Endothelial cell of umbilical vein (primary cell): ENCODE measurements around the gene CDCP1. TPM values are rescaled to one million over a fixed set of nuclear protein-coding genes. Genes with fewer than 3 reads are reported as not detected.

Experiments
- Bru-seq: library from RNA; stranded (reverse); fragments of 400-500 nt; gene quantifications from one replicate; lab custom pipeline; 2021; lab: Mats Ljungman, UMichigan
- BruChase-seq, 2 experiments: library from RNA; stranded (reverse); fragments of 400-500 nt; gene quantifications; one replicate each; lab custom pipeline; 2021; lab: Mats Ljungman, UMichigan
- BruUV-seq: library from RNA; stranded (reverse); fragments of 400-500 nt; replicated peaks from 2 replicates; lab custom pipeline; 2021; lab: Mats Ljungman, UMichigan
- CTCF ChIA-PET: fragments of 300-600, 350-600 bp; sonication (Branson Sonifier 250); formaldehyde crosslinking; loops from one replicate; lab custom pipeline; 2021; ENCODE audit warnings: antibody characterized with exemption, inconsistent platforms; lab: Charles Lee
- POLR2A ChIA-PET: fragments of 300-600, 350-600 bp; sonication (Branson Sonifier 250); formaldehyde crosslinking; loops from one replicate; lab custom pipeline; 2021; ENCODE audit warnings: antibody characterized with exemption, inconsistent platforms; lab: Charles Lee
- DNase-seq: peaks from one replicate; pipeline ENCODE4 v3.0.0-alpha.2; 2011; ENCODE audit warnings: low read depth, low spot score
- FAIRE-seq: peaks from 2 replicates; lab custom pipeline; 2011; peaks lifted over from hg19 to GRCh38; lab: Jason Lieb, UNC
- H2AFZ ChIP-seq: 2 replicates; pipeline ENCODE4 v1.6.0; 2012; ENCODE audit warnings: low read depth, low read length, control low read depth, inconsistent platforms
- H3K27ac ChIP-seq: 2 replicates; pipeline ENCODE4 v1.5.1; 2011; ENCODE audit warnings: low read depth, mild to moderate bottlenecking, control low read depth, low read length, moderate library complexity; ENCODE audit not compliant: insufficient read depth
- H3K27me3 ChIP-seq, 2 experiments: 2 replicates each; pipeline versions ENCODE4 v1.6.0 to v1.6.1; 2011; ENCODE audit warnings: low read length in 2 of 2, mixed read lengths in 1 of 2; ENCODE audit not compliant: control insufficient read depth in 2 of 2, insufficient read depth in 2 of 2
- H3K36me3 ChIP-seq, 2 experiments: 2 replicates in 1 of 2; 3 replicates in 1 of 2; pipeline ENCODE4 v1.5.1; 2011; ENCODE audit warnings: low read length in 2 of 2, mild to moderate bottlenecking in 1 of 2, moderate library complexity in 1 of 2; ENCODE audit not compliant: control insufficient read depth in 2 of 2, insufficient read depth in 2 of 2; ENCODE audit errors: extremely low read depth in 1 of 2
- H3K4me1 ChIP-seq: 3 replicates; pipeline ENCODE4 v1.5.1; 2011; ENCODE audit warnings: mild to moderate bottlenecking, low read length; ENCODE audit not compliant: control insufficient read depth, insufficient read depth; ENCODE audit errors: extremely low read depth
- H3K4me2 ChIP-seq: 2 replicates; pipeline ENCODE4 v1.6.1; 2011; ENCODE audit warnings: low read length, control low read depth, mixed read lengths; ENCODE audit not compliant: insufficient read depth
- H3K4me3 ChIP-seq, 3 experiments: fragments of 200-600 bp in 1 of 3; sonication (generic), shearing (Covaris generic) in 1 of 3; replicated peaks in 1 of 3; 2 replicates each; pipeline ENCODE4 v1.5.1; 2011 to 2016; ENCODE audit warnings: control low read depth in 3 of 3, low read length in 3 of 3, mild to moderate bottlenecking in 2 of 3, inconsistent platforms in 1 of 3, low read depth in 1 of 3, moderate library complexity in 1 of 3; ENCODE audit not compliant: insufficient read depth in 1 of 3
- H3K79me2 ChIP-seq: 2 replicates; pipeline ENCODE4 v1.6.0; 2012; ENCODE audit warnings: low read length, inconsistent platforms; ENCODE audit not compliant: control insufficient read depth, insufficient read depth
- H3K9ac ChIP-seq: replicated peaks from 2 replicates; pipeline ENCODE3; 2011; ENCODE audit warnings: low read length, control low read depth; ENCODE audit not compliant: insufficient read depth; ENCODE audit errors: extremely low read depth
- H3K9me1 ChIP-seq: replicated peaks from 3 replicates; pipeline ENCODE4 v1.6.0; 2011; ENCODE audit warnings: mild to moderate bottlenecking, low read length; ENCODE audit not compliant: control insufficient read depth, insufficient read depth; ENCODE audit errors: extremely low read depth
- H3K9me3 ChIP-seq: replicated peaks from 2 replicates; pipeline ENCODE4 v1.5.1; 2012; ENCODE audit warnings: low read length, inconsistent platforms; ENCODE audit not compliant: control insufficient read depth, insufficient read depth
- H4K20me1 ChIP-seq: replicated peaks from 2 replicates; pipeline ENCODE3; 2011; ENCODE audit warnings: mild to moderate bottlenecking, low read length; ENCODE audit not compliant: control insufficient read depth, insufficient read depth; ENCODE audit errors: extremely low read depth
- EZH2 ChIP-seq: IDR thresholded peaks from 2 replicates; pipeline ENCODE4 v1.6.1; 2012; ENCODE audit warnings: borderline replicate concordance, low read depth, mild to moderate bottlenecking, moderate library complexity, low read length, inconsistent platforms; ENCODE audit not compliant: severe bottlenecking
- FOS ChIP-seq: IDR thresholded peaks from 2 replicates; pipeline ENCODE4 v1.6.1; 2011; ENCODE audit warnings: mild to moderate bottlenecking, low read length, moderate library complexity, borderline replicate concordance; ENCODE audit not compliant: insufficient read depth
- GATA2 ChIP-seq: IDR thresholded peaks from 2 replicates; pipeline ENCODE4 v1.7.0; 2011; ENCODE audit warnings: low read depth, mild to moderate bottlenecking, moderate library complexity, mixed read lengths, low read length; ENCODE audit not compliant: insufficient read length, insufficient read depth
- JUN ChIP-seq: IDR thresholded peaks from 2 replicates; pipeline ENCODE4 v1.6.1; 2011; ENCODE audit warnings: borderline replicate concordance, low read depth; ENCODE audit not compliant: insufficient read length, insufficient read depth
- MYC ChIP-seq: IDR thresholded peaks from one replicate; pipeline ENCODE4 v1.6.1; 2011; ENCODE audit warnings: mild to moderate bottlenecking, low read depth, low read length
- POLR2A ChIP-seq: IDR thresholded peaks from 2 replicates; pipeline ENCODE4 v1.6.1; 2012; ENCODE audit warnings: low read depth, mild to moderate bottlenecking, control low read depth, low read length
- POLR2AphosphoS5 ChIP-seq: IDR thresholded peaks from 2 replicates; pipeline ENCODE4 v1.6.1; 2012; ENCODE audit warnings: low read depth, mild to moderate bottlenecking, control low read depth, low read length, moderate library complexity; ENCODE audit not compliant: insufficient read depth
- dilution Hi-C: fragments of 300-500 bp; cut with MboI; formaldehyde crosslinking; loops from one replicate; pipeline ENCODE4 v1.15.0; 2019; ENCODE audit warnings: low sequenced_read_pairs; ENCODE audit not compliant: extremely low pct_ligation_motif_present
- intact Hi-C: fragments of 100-400 bp; cut with micrococcal nuclease; formaldehyde crosslinking; loops from one replicate; pipeline ENCODE4 v1.10.0; 2022
- long read RNA-seq: library from polyadenylated mRNA; stranded (forward); transcript quantifications from one replicate; pipeline ENCODE4 v2.0.0, GENCODE V29; 2021
- polyA minus RNA-seq, 3 experiments: library from RNA; depleted of rRNA, polyadenylated mRNA; stranded (reverse); fragments of >200 nt; gene quantifications; 1 replicate in 1 of 3; 2 replicates in 2 of 3; pipeline ENCODE4 v1.2.3, GENCODE V29; 2011
- polyA plus RNA-seq, 4 experiments: library from polyadenylated mRNA; depleted of rRNA in 3 of 4; stranded (reverse) in 3 of 4; unstranded in 1 of 4; fragments of >200 nt; gene quantifications; 2 replicates each; pipeline versions ENCODE4 v1.2.1 to v1.2.3, GENCODE V29; 2011 to 2012; ENCODE audit warnings: missing spikeins in 1 of 4
- total RNA-seq: library from RNA; stranded (reverse); gene quantifications from 2 replicates; pipeline ENCODE4 v1.2.3, GENCODE V29; 2021
- TF ChIP-seq, protein P1 (sequence below): IDR thresholded peaks from 2 replicates; pipeline ENCODE4 v1.6.1; 2011; ENCODE audit not compliant: insufficient read depth, insufficient read length
- TF ChIP-seq, protein P2 (sequence below), 2 donors: IDR thresholded peaks; 1 replicate in 1 of 2; 2 replicates in 1 of 2; pipeline ENCODE4 v1.5.1; 2011; ENCODE audit warnings: low read length in 2 of 2, mild to moderate bottlenecking in 2 of 2, moderate library complexity in 2 of 2, control low read depth in 1 of 2, inconsistent platforms in 1 of 2, low read depth in 1 of 2; ENCODE audit not compliant: insufficient read depth in 1 of 2; ENCODE audit errors: extremely low read depth in 1 of 2

CDCP1 gene
- total RNA-seq = 0.22 TPM in 1 of 2 replicates, not detected in the other
- polyA plus RNA-seq = 0.01 TPM in 1 of 2 replicates, not detected in the other
- 0.03 and 0.04 TPM in 2 replicates for polyA plus RNA-seq (2011; cell fraction: cytosol; rRNA removed)
- polyA plus RNA-seq (2011; cell fraction: nucleus; rRNA removed) = 0.01 TPM in 1 of 2 replicates, not detected in the other
- polyA plus RNA-seq (2012) = 0.11 and 2.7 TPM in 2 replicates
- 0.12 and 0.15 TPM in 2 replicates for polyA minus RNA-seq
- 3.9 TPM for polyA minus RNA-seq (2011; cell fraction: cytosol; rRNA and poly(A)+ RNA removed)
- not detected in 2 replicates for polyA minus RNA-seq (2011; cell fraction: nucleus; rRNA and poly(A)+ RNA removed)
- percentile 18 among the genes with signal in this experiment for Bru-seq, nascent RNA
- BruChase-seq, experiment 1, labeled RNA remaining after a 6-hour chase = percentile 24 among the genes with signal in this experiment
- BruChase-seq, experiment 2, labeled RNA remaining after a 2-hour chase = percentile 19 among the genes with signal in this experiment
- long read RNA-seq = 0 reads

DNA sequence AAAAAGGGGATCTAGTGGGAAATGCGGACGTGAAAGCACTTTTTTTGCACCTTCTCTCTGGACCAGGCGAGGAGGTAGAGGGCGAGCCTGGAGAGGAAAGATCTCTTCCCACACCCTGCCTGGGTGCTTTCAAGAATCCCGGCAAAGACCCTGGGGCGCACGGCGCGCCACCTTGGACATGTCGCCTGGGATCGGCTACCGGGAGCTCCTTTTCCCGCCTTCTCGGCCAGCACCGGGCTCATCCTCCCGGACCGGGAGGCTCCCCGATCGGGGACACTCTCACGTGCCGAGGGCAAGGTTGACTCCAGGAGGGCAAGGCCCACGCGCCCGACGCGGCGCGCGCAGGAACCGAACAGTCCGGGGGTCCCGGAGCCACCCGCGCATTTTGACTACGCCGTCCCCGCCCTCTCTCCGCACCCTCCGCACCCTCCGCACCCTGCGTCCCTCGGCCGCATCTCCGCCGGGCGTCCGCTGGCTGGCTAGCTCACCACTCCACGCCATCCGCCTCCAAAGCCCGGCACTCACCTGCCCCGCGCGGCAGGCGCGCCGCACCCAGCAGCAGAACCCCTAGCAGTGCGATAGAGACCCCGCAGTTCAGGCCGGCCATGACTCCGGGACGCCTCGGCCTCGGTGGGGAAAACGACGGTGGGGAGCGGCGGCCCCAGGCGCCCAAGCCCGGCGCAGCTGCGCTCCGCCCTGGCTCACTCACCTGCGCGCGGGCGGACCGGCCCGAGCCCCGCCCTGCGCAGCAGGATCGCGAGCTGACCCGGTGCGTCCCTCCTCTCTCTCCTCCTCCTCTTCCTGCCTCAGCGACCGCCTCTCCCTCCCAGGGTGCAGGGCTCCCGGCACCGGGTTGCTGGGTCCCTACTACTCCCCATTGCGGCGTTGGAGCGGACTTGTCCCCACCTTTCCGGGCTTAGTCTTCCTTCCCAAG lies at the start of gene CDCP1:
TSS of gene CDCP1 (minus strand) at position 698 of the 934 bp plus-strand sequence. CDS start at position 607, 91 bp downstream.
- ChIA-PET POLR2A (no interaction called here), CTCF (interaction anchor here (0.9 to 1.2 kb wide), 2 partner anchors 9 to 106 kb away, joined by 3 read pairs; no protein-coding TSS in a partner anchor)
- Histone ChIP-seq H3K27ac (no peak within 1 kb of the TSS), H3K4me1 (peaks cover 8% of the 10 kb centered on the region), H3K79me2 (no peaks in the 10 kb centered on the region), H2AFZ (peak within 1 kb of the TSS; percentile 86), H3K9me1 (no peaks in the 10 kb centered on the region), H3K9ac (no peak within 1 kb of the TSS), H3K36me3 (no peaks in the 10 kb centered on the region), H4K20me1 (no peaks in the 10 kb centered on the region), H3K4me2 (peak within 1 kb of the TSS; percentile 69), H3K9me3 (no peaks in the 10 kb centered on the region), H3K4me3 (peak within 1 kb of the TSS; percentile 16 to 70 (median 35)), H3K27me3 (peaks cover 34 to 52% of the 10 kb centered on the region in 2 experiments)
- TF ChIP-seq EZH2 (peak; percentile 92), POLR2AphosphoS5 (no peak)
- intact Hi-C loops = no loop called here
- DNase-seq (no peak), FAIRE-seq (no peak)
- dilution Hi-C loops = no loop called here
- BruUV-seq = no TSS peak

DNA sequence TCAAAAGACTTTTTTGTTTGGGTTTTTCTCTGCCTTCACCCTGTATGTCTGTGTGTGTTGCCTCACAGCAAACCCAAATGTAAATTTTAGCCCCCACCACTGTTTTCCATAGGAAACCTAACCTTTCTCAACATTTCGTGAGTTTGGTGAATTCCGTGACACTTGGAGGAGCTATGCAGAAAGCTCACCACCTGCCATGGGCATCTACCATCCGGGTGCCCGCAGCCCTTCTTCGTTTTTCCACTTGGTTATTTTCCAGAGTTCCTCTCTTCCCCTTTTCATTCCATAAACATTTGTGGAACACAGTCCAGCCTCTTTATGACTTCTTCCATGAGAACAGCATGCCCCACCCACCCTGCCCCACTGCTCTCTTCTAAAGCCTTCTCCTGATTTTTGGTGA lies 48.6 kb upstream of the CDCP1 start:
- no peaks in the 10 kb centered on the region for H3K9me1 ChIP-seq
- H4K20me1 ChIP-seq = no peaks in the 10 kb centered on the region
- no peaks in the 10 kb centered on the region for H3K79me2 ChIP-seq
- no peak overlapping the region for H3K4me3 ChIP-seq
- intact Hi-C loops = no loop called here
- H2AFZ ChIP-seq = no peak overlapping the region
- dilution Hi-C loops = no loop called here
- no peaks in the 10 kb centered on the region for H3K36me3 ChIP-seq
- TF ChIP-seq, protein P1, sequence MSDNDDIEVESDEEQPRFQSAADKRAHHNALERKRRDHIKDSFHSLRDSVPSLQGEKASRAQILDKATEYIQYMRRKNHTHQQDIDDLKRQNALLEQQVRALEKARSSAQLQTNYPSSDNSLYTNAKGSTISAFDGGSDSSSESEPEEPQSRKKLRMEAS = no peak
- TF ChIP-seq EZH2 = no peak
- no peak for TF ChIP-seq MYC
- no peak for TF ChIP-seq POLR2A
- TF ChIP-seq JUN = no peak
- no peak for TF ChIP-seq GATA2
- TF ChIP-seq, protein P2, sequence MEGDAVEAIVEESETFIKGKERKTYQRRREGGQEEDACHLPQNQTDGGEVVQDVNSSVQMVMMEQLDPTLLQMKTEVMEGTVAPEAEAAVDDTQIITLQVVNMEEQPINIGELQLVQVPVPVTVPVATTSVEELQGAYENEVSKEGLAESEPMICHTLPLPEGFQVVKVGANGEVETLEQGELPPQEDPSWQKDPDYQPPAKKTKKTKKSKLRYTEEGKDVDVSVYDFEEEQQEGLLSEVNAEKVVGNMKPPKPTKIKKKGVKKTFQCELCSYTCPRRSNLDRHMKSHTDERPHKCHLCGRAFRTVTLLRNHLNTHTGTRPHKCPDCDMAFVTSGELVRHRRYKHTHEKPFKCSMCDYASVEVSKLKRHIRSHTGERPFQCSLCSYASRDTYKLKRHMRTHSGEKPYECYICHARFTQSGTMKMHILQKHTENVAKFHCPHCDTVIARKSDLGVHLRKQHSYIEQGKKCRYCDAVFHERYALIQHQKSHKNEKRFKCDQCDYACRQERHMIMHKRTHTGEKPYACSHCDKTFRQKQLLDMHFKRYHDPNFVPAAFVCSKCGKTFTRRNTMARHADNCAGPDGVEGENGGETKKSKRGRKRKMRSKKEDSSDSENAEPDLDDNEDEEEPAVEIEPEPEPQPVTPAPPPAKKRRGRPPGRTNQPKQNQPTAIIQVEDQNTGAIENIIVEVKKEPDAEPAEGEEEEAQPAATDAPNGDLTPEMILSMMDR (IDR thresholded peaks at IDR 0.05; ENCODE audit: extremely low read depth in 1 of 2, insufficient read depth in 1 of 2, low read depth in 1 of 2, low read length in 2 of 2) = no peak
- TF ChIP-seq POLR2AphosphoS5 = no peak
- no peak for TF ChIP-seq FOS
- DNase-seq (no peak), FAIRE-seq (no peak)
- no peaks in the 10 kb centered on the region for H3K9me3 ChIP-seq
- no TSS peak for BruUV-seq
- H3K4me2 ChIP-seq = no peak overlapping the region
- no peak overlapping the region for H3K9ac ChIP-seq
- H3K4me1 ChIP-seq = peaks cover 2% of the 10 kb centered on the region
- ChIA-PET POLR2A (no interaction called here), CTCF (no interaction called here)
- peaks cover 4 to 6% of the 10 kb centered on the region in 2 experiments for H3K27me3 ChIP-seq
- no peak overlapping the region for H3K27ac ChIP-seq
